ENCODE measurements around the gene FAM118B.

FAM118B gene

DNA sequence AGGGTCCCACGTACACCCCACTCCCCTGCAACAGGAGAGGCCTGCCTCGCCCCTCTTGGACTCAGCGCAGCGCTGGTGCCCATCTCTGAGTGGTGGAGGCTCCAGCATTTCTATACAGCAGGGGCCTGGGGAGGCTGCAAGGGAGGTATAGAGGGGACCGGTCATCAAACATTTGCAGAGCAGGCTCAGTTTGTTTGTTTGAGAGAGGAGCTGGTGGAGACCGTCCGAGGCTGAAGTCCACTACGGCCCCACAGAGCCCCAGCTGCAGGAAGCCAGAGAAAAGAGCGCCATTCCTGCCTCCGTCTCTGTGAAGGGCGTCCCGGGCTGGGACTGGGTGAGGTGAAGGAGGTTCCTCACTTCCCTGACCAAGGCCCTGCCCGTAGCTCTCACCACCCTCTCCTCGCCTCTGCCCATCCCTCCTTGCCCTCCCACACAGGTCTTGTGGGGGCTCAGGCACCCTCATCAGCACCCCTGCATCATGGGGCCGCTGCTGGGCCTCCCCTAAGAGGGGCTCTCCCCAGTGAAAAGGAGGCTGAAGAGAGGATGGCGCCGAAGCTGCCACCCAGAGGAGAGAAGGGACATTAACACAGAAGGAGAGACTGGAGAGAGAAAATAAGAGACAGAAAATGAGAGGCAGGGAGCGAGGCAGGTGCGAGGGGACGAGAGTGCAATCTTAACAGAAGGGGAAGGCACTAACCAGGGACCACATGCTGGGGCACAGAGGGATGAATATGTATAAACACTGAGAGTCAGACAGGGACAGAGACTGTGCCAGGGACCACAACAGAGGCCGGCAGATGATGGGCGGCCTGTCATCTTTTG is 24.7 kb upstream of the FAM118B start:
- DNase-seq: no peak

DNA sequence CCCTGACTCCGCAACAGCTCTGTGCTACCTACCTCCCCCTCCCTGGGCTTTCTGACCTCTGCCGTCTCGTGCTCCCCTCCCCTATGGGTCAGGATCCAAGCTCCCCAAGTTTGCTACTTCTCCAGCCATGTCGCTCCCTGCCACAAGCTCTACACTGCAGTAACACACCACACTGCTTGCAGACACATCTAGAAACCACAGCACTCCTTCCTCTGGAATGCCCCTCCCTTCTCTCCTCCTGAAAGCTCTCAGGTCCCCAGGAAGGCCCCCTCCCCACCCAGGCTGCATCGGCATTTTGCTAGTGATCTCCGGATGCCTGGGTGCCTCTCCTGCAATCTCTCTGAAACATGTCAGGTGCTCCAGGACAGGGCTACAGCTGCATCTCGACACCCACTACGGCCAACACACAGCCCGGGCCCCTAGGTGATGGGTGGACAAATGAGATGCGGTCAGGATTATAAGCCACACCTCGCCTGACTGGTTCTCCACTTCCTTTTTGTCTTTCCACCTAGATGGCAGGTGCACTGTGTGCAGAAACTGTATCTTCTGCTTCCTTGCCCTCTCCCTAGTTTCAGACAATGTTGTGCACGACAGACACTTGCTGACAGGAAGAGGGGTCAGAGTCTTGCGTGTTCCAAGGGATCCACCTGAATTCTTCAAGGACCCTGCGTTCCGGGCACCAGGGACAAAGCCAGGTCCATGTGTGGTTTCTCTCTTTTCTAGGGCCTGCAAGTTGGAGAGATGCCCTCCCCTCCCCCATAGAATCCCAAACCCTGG is 23.1 kb upstream of the FAM118B start:
- DNase-seq: no peak

DNA sequence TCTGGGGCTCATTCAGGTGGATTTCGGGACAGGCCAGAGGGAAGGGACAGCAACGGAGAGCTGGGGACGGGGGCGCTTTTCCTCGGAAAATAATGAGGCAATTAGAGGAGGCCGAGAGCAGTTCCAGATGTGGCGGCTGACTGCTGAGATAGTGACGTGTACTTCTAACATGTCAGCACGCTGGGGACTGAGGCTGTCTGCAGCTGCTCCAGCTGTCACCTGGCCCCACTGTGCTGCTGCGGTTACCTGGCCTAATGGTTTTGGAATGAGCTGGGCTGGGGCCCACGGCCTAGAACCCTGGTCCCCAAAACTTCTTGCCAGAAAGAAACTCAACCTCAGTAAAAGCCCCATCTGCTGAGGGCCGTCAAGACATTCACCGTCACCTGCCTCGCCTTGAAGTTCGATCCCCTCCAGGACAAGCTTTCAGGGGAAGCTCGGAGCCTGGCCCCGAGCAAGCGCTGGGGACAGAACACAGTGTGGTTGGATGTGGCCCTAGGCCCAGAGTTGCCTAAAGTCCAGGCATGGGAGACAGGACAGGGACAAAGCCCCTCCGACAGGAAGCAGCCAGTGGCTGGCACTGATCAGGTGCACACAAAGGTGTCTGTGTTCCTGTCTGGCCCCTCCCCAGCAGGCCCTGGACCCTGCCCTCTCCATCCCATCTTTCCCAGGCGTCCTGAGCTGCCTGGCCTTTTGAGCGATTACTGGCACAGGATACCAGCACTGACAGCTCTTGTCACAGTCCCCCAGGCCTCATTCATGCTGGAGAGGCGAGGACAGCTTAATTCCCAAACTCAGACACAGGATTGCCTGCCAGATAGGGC is 22.3 kb upstream of the FAM118B start:
- DNase-seq: no peak

DNA sequence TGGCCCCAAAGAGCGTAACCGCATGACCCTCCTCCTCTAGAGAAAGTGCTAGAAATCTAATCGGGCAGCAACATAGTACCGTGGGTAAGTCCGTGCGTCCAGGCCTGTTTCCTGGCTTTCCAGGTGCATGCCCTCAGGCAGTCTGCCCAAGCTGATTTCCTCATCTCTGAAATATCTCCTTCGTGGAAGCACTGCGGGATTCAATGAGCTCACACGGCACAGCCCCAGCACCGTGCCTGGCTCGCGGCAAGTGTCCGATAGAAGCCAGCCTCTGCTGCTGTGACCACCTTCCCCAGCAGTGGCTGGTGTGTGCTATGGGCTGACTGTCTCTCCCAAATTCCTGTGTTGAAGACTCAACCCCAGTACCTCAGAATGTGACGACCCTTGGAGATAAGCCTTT is 20.8 kb upstream of the FAM118B start:
- DNase-seq: no peak

DNA sequence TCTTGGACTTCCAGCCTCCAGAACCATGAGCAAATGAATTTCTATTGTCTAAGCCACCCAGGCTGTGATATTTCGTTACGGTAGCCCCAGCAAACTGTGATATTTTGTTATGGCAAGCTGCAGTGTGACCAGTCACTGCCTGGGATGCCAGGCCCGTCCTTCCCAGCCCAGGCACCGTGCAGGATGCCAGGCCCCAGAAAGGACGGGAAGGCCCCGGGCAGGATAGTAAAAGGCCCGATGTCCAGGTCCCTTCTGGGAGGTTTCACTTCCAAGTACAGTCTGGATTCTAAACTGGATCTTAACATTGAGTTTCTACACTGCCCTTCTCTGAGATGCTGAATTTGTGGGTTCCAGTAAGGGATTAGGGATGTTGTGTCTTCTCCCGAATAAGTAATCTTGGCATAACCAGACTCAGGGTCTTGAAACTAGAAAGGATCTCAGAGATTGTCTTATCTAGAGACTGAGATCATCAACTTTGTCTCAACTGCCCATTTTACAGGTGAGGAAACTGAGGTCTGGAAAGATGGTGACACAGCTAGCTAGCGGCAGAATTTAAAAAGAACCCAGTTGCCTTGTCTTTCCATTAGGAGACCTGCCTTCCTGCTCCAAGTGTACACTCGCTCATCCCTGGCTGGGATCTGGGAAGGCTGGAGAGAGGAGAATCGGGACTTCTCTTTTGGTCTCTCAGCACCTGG is 20.1 kb upstream of the FAM118B start:
- DNase-seq: no peak

DNA sequence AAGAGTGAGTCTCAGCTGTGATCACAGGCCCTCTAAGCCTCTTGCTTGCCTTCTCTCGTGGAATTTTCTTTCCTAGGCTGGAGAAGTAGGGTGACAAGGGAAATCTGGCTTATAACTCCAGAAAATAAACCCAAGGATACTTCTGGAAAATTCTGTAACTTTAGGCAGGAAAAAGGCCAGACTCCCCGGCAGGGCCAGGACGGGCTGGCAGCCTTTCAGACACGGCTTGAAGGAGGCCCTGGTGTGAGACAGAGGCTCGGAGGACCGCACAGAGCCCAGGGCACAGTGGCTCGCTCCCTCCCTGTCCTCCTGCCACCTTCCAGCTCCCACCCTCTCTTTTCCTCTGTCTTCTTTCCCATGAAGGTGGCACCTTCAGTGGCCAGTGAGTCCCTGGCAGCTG is 19.2 kb upstream of the FAM118B start:
- no peak for DNase-seq

DNA sequence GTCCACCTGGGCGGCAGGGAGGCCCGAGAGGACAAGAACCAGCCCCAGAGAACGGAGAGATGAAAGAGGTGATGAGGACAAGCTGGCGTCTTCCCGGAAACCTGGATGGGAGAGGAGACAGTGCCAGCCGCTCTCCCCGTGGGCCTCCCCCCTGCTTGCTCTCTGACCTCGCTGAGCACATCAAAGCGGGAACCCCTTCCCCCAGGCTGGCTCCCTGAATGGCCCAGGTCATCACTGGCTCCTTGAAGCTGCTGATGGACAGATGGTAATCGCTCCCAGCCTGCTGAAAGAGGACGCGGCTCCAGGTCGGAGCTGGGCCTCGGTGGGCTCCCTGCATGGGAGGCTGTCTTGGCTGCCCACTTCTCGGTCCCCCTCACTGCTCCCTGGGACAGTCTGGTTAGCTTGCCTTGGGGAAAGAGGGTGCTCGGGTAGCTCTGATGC is 18.5 kb upstream of the FAM118B start:
- DNase-seq: no peak

DNA sequence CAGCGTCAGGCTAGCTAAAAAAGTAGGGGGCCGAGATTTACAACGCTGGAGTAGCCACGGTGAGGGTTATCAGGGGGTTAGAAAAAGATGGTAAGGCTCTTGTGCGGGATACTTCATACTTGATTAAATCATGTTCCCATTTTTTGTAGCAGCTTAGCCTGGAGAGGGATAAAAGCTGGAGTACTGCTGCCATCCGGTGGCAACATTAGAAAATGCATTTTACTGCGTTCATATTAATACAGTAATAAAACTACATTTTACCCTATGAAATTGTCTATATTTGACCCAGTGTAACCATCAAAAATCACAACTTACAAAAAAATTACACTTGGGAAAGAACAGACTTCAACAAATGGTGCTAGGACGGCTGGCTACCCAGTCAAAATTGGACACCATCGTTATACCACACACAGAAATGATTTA is 17.4 kb upstream of the FAM118B start:
- DNase-seq: peak; percentile 37 to 40

DNA sequence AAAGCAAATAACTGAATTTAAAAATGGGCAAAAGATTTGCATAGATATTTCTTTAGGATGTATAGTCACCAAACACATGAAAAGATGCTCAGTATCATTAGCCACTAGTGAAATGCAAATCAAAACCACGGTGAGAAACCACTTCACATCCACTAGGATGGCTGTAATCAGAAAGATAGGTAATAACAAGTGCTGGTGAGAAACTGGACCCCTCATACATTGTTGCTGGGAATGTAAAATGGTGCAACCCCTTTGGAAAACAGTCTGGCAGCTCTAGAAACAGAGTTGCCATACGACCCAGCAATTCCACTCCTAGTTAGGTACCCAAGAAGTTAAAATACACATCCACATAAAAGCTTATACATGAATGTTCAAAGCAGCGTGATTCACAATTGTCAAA is 16.5 kb upstream of the FAM118B start:
- DNase-seq: no peak

DNA sequence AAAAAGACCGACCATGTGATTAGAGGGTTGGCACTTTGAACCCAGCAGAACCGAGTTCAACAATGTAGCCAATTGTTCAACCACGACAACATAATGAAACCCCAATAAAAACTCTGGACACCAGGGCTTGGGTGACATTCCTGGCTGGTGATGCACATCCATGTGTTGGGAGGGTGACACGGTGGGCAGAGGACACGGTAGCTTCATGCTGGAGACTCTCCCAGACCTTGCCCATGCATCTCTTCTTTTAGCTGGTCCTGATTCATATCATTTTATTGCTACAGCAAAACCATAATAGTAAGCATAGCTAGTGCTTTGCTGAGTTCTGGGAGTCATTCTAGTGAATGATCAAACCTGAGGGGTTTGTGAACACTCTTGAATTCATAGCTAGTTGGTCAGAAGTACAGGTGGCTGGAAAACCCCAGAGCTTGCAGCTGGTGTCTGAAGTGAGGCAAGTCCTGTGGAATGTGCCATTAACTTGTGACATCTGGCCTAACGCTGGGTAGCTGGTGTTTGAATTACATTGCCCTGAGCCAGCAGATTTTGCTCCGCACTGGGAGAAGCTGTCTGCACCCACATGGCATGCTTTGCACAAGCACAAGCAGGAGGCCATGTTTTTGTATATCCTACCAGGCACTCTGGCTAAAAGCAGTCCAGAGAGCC is 14.2 kb upstream of the FAM118B start:
- DNase-seq: no peak

DNA sequence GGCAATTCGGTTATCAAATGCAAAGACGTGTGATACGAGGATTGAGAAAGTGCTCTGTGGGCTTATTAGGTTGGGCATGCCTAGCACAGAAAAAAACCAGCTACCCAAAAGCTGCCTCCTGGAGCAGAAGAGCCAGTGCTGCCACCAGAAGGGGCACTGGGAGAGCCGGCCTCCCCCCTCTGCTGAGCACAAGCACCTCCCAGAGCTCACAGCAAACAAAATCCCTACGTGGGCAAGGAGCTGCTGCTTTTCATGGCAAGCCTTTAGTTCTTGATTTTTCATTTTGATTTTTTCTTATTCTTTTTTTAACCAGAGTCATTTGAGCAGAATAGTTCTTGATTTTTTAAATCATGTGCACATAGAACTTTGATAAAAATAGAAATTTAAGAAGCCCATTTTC is 12.9 kb upstream of the FAM118B start:
- no peak for DNase-seq

DNA sequence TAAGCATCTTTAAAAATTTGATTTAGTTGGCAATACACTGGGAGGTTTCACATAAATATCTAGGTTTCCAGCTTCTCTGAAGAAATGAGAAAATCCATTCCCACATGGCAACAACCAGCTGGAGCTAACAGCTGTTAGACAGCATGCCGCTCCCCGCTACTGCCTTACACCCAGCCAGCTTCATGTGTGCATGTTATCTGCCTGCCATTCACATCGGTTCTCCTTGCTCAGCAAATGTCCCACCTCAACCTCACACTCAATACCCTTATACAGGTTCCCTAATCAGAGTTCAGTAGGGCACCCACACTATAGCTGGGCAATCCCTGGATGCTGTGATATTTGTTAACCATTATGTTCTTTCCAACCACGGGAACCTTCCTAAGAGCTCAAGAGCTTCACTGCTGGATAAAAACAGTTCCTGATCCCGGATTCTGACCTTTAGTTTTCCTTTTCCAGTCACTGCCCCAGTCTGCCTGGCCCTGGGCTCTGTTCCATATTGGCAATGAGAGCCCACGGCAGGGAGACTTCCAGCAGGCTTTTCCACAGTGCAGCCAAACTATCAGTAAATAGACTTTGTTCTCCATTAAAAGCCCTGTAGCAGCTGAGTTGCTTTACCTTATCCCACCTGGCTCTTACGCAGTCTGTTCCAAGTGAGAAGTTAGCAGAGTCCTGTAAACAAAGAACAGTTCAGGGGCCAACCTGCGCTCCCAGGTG is 8.8 kb upstream of the FAM118B start:
- no peak for DNase-seq

DNA sequence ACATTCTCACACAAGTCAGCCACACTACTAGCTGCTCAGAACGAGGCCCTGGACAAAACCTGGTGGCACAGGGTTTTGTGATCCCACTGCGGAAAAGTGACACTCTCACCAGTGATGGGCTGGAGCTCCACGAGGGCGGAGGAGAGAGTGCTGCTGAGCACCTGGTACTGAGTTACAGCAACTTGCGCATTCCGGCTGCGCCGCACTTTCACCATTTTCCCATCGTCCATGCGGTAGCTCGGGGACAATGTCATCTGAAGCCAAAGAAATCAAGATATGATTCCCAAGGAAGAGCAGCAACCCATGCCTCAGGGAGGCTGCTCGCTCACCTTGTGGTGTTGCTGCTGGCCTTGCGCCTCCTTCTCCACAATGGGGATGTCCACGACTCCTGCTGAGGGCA is 6.2 kb upstream of the FAM118B start:
- DNase-seq: no peak

DNA sequence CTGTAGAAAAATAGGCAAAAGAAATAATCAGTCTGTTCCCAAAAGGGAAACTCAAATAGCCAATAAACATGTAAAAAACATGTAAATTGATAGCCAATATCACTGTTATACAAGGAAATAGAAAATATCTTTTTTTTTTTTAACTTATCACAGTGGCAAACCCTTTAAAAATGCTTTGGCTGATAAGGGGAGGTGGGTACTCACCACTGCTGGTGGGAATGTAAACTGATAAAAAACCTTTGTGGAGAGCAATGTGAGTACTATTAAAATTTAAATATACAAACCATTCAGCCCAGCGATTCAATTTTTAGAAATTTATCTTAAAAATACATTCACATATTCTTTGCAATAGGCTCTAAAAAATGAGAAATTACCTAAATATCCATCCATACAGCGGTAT is 3.7 kb upstream of the FAM118B start:
- no peak for DNase-seq

DNA sequence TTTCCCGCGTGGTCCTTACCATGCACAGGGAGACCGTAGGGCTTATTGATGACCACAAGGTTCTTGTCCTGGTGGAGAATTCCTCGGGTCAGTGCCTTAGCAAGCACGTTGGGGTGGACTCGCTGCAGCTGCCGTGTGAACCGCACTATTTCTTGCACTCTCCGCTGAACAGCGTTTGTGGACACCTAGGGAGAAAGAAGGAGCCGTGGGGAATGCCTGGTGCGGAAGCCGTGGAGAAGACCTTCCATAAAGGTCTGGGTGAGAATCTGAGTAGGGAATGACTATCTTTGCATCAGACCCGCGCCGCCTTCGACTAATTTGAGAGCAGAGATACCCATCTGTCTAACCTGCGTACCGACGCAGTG is 729 bp upstream of the FAM118B start:
- DNase-seq: no peak

DNA sequence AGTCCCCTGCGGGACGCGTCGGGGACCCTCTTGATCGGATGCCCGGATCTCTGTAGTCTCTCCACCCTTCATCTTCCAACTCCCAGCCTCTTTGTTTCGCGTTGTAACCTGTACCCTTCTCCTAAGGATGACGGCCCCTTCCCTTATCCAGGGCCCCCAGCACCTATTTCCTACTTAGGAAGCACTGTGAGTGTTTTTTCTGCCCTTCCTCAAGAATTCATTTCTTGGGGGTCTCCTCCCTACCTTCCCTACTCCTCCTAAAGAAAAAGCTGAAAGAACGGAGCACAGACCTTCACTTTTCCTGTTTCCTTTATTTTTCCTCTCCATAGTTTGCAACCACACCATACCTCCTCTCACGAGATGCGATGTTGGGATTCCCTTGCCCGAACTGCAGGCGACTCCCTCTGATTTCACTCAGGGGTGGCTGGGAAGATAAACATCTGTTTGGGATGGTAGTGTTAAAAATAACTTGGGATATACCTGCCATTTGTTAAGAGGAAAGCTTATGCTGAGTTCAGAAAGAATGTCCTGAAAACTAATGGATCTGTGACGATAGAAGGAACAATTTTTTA is 593 bp downstream of the FAM118B start:
- no peak for DNase-seq

DNA sequence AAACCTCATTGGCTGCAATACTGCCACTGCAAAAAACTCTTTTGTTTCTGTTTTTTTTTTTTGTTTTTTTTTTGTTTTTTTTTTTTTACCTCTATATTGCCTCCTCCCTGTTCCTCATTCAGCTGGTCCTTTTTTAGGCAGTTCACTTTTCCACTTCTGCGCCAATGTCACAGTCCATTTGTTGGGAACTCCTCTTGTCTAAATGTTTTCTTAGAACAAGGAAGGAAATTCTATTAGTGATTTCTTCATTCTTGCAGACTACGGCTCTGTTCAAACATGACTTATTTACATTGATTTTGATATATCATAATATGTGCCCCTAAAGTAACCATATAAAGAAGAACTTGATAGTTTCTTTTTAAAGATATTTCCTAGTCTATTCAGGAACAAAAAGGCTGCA is 2.9 kb downstream of the FAM118B start:
- DNase-seq: no peak

DNA sequence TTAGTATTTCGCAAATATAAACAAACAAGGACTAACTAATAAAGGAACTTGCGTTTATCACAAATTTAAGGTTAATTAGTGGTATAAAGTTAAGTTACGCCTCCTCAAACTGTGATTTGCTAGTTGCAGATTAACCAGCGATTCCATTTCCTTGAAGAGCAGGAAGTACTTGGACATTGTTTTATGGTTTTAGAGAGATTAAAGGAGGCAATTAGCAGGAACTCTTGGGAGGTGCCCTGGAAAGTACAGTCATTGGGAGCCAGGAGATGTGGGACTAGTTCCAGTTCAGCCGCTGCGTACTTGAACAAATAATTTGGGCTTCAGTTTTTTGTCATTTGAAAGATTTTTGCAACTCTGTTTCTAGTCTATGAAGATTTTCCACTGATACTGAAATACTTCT is 3.3 kb downstream of the FAM118B start:
- DNase-seq: no peak

DNA sequence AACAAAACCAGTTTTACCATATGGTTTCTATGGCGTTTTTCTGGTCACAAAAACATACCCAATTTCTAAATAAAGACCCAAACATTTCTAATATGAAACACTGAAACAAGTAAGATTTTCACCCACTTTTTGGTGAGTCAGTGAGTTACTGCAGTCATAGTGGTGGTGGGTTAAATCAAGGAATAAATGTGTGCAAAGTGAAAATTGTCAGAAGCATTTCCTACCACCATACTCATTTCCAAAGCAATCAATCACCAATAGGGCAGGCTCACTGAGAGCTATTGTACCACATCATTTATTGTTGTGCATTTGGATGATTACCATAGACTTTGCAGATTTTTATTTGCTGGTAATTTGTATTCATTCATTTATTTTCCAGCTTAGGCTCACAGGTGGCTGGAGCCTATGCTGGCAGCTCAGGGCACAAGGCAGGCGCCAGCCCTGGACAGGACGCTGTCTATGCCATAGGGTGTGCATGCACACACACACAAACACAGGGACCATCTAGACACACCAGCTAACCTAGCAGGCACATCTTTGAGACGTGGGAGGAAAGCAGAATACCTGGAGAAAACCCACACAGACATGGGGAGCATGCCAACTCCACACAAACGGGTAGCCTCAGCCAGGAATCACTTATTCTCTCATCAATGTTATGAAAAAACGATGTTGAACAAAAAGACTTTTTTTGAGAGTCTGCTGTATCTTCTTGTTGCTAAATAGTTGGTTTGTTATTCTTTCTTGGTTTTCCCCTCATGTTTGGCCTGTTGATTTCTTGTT is 5.1 kb downstream of the FAM118B start:
- no peak for DNase-seq

DNA sequence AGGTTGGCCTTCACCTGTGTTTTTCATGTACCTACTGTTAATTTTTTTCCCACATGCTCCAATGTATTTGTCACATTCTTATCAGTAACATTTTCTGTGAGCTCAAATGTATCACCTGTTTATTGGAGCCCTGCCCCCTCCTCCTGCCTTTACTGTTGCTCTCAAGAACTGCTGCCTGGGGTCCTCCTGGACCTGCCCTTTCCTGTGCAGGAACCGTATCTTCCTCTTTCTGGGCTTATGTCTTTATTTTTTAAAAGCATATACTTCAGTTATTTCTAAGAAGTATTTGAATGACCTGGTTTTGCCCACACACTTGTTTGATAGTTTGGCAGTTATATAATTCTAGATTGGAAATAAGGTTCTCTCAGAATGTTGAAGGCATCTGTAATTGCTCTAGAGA is 5.9 kb downstream of the FAM118B start:
- DNase-seq: no peak

DNA sequence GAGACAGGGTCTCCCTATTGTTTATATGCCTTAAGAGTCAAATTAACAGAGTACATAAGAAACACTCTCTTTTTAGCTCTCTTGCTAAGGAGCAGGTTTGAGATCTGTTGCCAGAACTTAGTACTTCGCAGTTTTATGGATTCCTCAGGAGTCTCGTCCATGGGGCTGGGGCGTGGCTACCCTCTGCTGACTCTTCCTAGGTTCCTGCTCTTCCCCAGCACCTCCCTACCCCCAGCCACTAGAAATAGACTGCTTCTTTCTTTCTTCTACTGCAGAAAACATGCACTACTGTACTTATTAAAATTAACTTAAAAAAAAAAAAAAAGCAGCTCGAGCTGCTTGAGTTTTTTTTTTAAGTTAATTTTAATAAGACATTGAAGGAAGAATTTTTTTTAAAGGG is 8.0 kb downstream of the FAM118B start:
- no peak for DNase-seq

Measured in stimulated activated CD4-positive, alpha-beta T cell treated with anti-CD3 and anti-CD28 coated beads, Interleukin-2, amount 100 ng/mL, for 24 hours (primary cell).